Activated T-helper 2 cell treated with anti-CD3 and anti-CD28 coated beads, Interferon-gamma antibody, Interleukin-2, Interleukin-4, amounts not matched to agents 10 μg/mL and 5 μg/mL and 100 μg/mL, durations not matched to agents 14 hours and 24 hours and 36 hours (primary cell): Measurements from ENCODE around the gene PRSS21. TPM values are rescaled to one million over a fixed set of nuclear protein-coding genes. Genes with fewer than 3 reads are reported as not detected.
A peak's percentile ranks its signal among the peaks of the same experiment; 100 is the strongest.

Source experiments
- DNase-seq: peaks from one replicate; pipeline ENCODE4 v3.0.0; 2021; ENCODE audit warnings: low spot score
- H3K27ac Mint-ChIP-seq: one replicate; pipeline ENCODE4 v1.8.0; 2021; ENCODE audit warnings: mixed read lengths
- H3K27me3 Mint-ChIP-seq: one replicate; pipeline ENCODE4 v1.8.0; 2021; ENCODE audit warnings: low read depth, mixed read lengths
- H3K36me3 Mint-ChIP-seq: one replicate; pipeline ENCODE4 v1.8.0; 2021; ENCODE audit warnings: low read depth, mixed read lengths
- H3K4me1 Mint-ChIP-seq: one replicate; pipeline ENCODE4 v1.8.0; 2021; ENCODE audit warnings: low read depth, mixed read lengths
- H3K4me3 Mint-ChIP-seq: one replicate; pipeline ENCODE4 v1.8.0; 2021; ENCODE audit warnings: low read depth, mild to moderate bottlenecking, moderate library complexity, mixed read lengths
- H3K9me3 Mint-ChIP-seq: one replicate; pipeline ENCODE4 v1.8.0; 2021; ENCODE audit warnings: mixed read lengths
- intact Hi-C: fragments of 100-400 bp; cut with micrococcal nuclease; formaldehyde crosslinking; loops from one replicate; pipeline ENCODE4 v1.15.1; 2023
- total RNA-seq: library from RNA; stranded (reverse); gene quantifications from 2 replicates; pipeline ENCODE4 v1.2.3, GENCODE V29; 2022

Gene PRSS21
- total RNA-seq, 1 donor from 2014 or later = 11.5 TPM

DNA sequence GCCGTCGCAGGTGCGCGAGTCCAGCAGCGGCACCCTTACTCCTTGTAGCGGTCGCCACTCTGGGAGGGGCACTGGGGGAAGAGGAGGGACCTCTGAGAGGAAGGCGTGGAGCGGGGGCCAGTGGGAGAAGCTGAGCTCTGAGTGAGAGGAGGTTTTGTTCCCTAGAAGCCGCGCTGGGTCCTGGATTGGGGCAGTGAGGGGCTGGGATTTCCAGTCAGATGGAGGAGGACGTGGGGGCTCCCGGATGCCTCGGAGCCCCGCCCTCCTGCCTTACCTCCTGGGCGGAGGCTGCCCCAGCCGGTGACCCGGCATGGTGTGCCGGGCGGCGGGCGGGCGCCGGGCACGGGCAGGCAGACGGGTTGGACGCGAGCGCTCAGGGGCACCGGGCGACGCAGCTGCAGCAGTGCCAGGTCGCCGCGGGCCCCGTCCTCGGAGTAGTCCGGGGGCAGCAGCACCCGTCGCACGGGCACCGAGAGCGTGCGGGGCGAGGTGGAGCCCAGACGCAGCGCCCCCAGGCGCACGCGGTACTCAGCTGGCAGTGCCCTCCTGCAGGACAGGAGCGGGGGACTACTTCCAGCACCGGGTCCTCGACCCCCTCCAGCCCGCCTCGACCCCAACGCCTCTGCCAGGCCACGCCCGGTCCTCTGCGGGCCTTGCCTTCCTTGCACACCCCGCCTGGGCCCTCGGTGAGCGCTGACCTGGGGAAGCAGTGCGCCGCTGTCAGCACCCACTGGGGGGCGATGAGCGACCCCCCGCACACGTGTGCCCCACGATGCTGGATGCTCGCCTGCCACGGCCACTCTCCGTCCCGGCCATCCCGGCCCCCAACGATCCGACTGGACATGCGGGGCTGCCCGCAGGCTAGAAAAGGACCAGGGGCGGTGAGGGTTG lies 31.7 kb upstream of the PRSS21 start:
- H3K9me3 Mint-ChIP-seq = no peaks in the 10 kb centered on the region
- peak overlapping the region; percentile 72 for H3K4me3 Mint-ChIP-seq
- H3K27me3 Mint-ChIP-seq = peaks cover 21% of the 10 kb centered on the region
- no peaks in the 10 kb centered on the region for H3K36me3 Mint-ChIP-seq
- intact Hi-C loops = no loop called here
- no peak for DNase-seq
- peaks cover 2% of the 10 kb centered on the region for H3K4me1 Mint-ChIP-seq
- peak overlapping the region; percentile 62 for H3K27ac Mint-ChIP-seq

DNA sequence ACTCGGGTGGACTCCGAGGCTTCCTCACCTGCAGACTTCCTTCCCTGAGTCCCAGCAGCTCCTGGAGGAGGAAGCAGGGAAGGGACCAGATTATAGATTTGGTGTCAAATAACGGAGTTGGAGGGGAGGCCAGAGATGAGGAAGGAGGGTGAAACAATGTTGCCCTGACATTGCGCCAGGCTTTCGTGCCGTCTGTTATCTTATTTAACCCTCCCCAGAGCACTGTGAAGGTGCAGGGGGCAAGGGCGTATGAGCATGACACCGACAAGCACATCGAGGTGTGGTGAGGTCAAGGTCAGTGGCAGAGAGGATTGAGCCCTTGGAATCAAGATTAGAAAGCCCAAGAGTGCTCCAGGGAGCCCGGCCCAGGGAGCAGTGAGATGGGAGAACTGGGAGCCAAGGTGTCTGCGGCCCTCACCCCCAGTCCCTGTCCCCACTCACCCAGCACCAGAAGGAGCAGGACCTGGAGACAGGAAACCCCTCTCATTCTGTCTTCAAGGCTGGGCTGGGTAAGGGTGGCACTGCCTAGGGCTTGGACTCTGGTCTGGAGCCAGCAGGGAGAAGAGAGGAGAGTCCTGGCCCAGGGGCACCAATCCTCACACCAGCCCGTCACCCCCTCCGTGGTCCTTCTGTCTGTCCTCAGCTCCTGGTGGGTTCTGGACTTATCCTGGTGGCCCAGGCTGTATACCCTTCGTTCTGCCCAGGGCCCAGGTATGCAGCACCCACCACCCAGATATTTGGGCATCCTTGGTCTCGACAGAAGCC lies 30.8 kb upstream of the PRSS21 start:
- no peak overlapping the region for H3K4me3 Mint-ChIP-seq
- no peak overlapping the region for H3K27ac Mint-ChIP-seq
- H3K36me3 Mint-ChIP-seq = no peaks in the 10 kb centered on the region
- no peaks in the 10 kb centered on the region for H3K9me3 Mint-ChIP-seq
- DNase-seq = no peak
- peaks cover 22% of the 10 kb centered on the region for H3K27me3 Mint-ChIP-seq
- intact Hi-C loops = no loop called here
- peaks cover 2% of the 10 kb centered on the region for H3K4me1 Mint-ChIP-seq

DNA sequence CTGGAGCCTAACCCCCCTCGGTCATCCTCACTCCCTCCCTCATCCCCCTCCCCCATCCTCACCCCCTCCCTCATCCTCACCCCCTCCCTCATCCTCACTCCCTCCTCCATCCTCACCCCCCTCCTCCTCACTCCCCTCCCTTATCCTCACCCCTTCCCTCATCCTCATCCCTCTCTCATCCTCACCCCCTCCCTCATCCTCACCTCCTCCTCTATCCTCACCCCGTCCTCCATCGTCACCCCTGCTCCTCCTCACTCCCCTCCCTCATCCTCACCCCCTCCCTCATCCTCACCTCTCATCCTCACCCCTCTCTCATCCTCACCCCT lies 30.2 kb upstream of the PRSS21 start:
- DNase-seq = no peak
- Mint-ChIP-seq H3K4me1 (peaks cover 2% of the 10 kb centered on the region), H3K36me3 (no peaks in the 10 kb centered on the region), H3K9me3 (no peaks in the 10 kb centered on the region), H3K4me3 (no peak overlapping the region), H3K27me3 (peaks cover 25% of the 10 kb centered on the region), H3K27ac (no peak overlapping the region)
- intact Hi-C loops = no loop called here

DNA sequence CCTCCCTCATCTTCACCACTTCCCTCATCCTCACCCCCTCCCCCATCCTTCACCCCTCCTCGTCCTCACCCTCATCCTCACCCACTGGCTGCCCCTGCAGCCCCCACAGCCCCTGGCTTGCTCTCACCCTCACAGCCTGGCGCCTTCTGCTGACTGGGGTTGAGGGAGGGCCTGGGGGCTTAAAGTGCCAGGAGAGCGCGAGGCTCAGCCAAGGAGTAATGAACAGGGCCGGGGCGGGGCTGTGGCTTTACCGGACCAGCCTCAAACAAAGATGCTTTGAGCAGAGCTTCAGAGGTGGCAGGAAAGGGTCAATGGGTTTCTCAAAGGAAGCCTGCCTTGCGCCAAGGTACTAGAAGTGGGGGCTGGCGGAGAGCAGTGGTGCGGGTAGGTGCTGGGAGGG lies 29.6 kb upstream of the PRSS21 start, which contains the start of gene PRSS33:
Gene PRSS33, minus strand, starts transcription at position 155 of the 400 bp plus-strand sequence. CDS start 1,013 bp downstream, outside the sequence.
- no peak for DNase-seq
- no peaks in the 10 kb centered on the region for H3K36me3 Mint-ChIP-seq
- intact Hi-C loops = no loop called here
- H3K9me3 Mint-ChIP-seq = no peaks in the 10 kb centered on the region
- peaks cover 25% of the 10 kb centered on the region for H3K27me3 Mint-ChIP-seq
- no peak within 1 kb of the TSS for H3K4me3 Mint-ChIP-seq
- peaks cover 2% of the 10 kb centered on the region for H3K4me1 Mint-ChIP-seq
- no peak within 1 kb of the TSS for H3K27ac Mint-ChIP-seq

DNA sequence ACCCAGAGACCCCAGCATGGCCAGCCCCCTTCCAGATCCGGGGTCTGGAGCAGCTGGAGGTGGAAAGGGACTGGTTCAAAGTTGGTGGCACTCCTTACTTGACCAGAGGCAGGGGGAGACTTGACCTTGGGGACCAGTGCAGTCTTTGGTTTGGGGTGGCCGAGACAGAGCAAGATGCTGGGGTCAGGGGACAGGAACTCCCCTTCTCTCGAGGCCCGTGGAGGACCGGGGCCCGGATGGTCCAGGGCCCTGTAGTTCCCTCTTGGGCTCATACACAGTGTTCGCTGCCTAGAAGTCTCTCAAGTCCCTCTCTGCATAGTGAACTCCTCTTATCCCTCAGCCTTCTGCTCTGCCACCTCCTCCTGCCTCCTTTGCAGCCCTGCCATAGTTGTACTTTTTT lies 29.1 kb upstream of the PRSS21 start:
- Mint-ChIP-seq H3K27me3 (peaks cover 25% of the 10 kb centered on the region), H3K27ac (no peak overlapping the region), H3K36me3 (no peaks in the 10 kb centered on the region), H3K9me3 (no peaks in the 10 kb centered on the region), H3K4me1 (peaks cover 2% of the 10 kb centered on the region), H3K4me3 (no peak overlapping the region)
- intact Hi-C loops = no loop called here
- no peak for DNase-seq

DNA sequence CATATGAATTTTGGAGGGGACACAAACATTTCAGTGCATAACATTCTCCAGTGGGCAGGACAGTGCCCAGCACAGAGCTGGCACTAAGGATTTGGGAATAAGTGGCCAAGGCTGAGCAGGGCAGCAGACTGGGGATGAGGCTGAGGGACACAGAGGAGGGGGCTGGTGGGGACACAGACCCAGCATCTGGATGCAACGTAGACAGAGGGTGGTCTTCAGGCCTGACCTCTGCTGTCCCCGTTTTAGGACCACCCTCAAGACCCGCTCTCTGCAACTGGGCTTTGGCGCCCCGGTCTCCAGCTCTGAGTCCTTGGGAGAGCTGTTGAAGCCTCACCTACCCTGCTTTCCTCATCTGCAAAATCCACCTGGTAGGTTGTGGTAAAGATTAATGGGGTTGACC lies 26.4 kb upstream of the PRSS21 start:
- intact Hi-C loops = no loop called here
- Mint-ChIP-seq H3K36me3 (no peaks in the 10 kb centered on the region), H3K27me3 (peaks cover 19% of the 10 kb centered on the region), H3K27ac (no peak overlapping the region), H3K4me3 (no peak overlapping the region), H3K9me3 (no peaks in the 10 kb centered on the region), H3K4me1 (no peaks in the 10 kb centered on the region)
- no peak for DNase-seq

DNA sequence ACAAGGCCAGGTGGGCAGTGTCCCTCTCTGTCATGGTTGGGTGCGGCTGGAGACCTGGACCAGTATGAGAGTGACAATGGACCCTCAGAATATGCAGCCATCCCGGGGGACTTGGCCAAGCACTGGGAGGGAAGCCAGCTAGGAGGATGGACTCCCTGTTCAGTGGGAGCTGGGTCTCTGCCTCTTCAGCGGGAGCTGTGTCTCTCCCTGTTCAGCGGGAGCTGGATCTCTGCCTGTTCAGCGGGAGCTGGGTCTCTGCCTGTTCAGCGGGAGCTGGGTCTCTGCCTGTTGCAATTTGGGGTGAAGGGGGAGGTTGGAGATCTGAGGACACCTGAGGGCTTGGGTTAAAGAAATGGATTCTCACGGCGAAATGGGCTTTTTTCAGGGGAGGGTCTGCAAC lies 25.9 kb upstream of the PRSS21 start:
- no peak overlapping the region for H3K27ac Mint-ChIP-seq
- peaks cover 16% of the 10 kb centered on the region for H3K27me3 Mint-ChIP-seq
- no peak for DNase-seq
- no peak overlapping the region for H3K4me3 Mint-ChIP-seq
- no peaks in the 10 kb centered on the region for H3K4me1 Mint-ChIP-seq
- H3K36me3 Mint-ChIP-seq = no peaks in the 10 kb centered on the region
- intact Hi-C loops = no loop called here
- no peaks in the 10 kb centered on the region for H3K9me3 Mint-ChIP-seq

DNA sequence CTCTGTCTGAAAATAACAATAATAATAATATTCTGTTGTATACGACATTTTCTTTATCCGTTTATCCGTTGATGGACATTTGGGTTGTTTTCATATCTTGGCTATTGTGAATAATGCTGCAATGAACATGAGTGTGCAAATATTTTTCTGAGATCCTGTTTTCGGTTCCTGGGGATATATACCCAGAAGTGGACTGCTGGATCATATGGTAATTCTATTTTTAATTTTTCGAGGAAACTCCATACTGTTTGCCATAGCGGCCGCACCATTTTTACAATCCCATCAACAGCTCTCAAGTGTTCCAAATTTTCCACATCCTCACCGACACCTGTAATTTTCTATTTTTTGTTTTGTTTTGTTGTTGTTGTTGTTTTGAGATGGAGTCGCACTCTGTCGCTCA lies 24.1 kb upstream of the PRSS21 start:
- peaks cover 9% of the 10 kb centered on the region for H3K27me3 Mint-ChIP-seq
- intact Hi-C loops = no loop called here

DNA sequence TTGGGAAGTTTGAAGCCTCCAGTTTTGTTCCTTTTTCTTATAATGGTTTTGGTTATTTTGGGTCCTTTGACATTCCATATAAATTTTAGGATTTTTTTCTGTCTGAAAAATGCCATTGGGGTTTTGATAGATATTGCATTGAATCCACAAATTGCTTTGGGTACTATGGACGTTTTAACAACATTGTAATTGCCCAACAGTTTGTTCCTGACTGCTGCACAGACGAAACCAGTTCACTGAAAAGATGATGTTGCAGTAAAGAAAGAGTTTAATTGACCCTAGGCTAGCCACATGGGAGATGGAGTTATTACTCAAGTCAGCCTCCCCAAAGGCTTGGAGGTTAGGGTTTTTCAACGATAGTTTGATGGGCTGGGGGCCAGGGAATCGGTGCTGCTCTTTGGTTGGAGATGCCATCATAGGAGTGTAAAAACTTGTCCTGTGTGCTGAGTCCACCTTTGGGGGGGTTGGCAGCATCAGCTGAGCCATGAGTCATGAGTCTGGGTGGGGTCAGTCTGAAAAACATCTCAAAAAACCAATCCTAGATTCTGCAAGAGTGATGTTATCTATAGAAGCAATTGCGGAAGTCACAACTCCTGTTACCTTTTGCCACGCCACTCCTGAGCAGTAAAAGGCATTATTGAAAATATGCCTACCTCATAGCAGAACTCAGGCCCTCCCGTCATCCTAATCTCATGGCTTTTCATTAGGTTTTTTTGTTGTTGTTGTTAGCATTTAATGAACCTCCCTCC lies 21.5 kb upstream of the PRSS21 start:
- no peak overlapping the region for H3K4me3 Mint-ChIP-seq
- intact Hi-C loops = no loop called here
- peaks cover 4% of the 10 kb centered on the region for H3K27me3 Mint-ChIP-seq
- no peaks in the 10 kb centered on the region for H3K36me3 Mint-ChIP-seq
- no peak overlapping the region for H3K27ac Mint-ChIP-seq
- no peaks in the 10 kb centered on the region for H3K4me1 Mint-ChIP-seq
- no peaks in the 10 kb centered on the region for H3K9me3 Mint-ChIP-seq
- DNase-seq = no peak

More for the DNA sequence above, 24.1 kb upstream of the PRSS21 start:
- Mint-ChIP-seq H3K27ac (no peak overlapping the region), H3K4me3 (no peak overlapping the region), H3K9me3 (no peaks in the 10 kb centered on the region), H3K4me1 (no peaks in the 10 kb centered on the region), H3K36me3 (no peaks in the 10 kb centered on the region)
- DNase-seq = no peak

DNA sequence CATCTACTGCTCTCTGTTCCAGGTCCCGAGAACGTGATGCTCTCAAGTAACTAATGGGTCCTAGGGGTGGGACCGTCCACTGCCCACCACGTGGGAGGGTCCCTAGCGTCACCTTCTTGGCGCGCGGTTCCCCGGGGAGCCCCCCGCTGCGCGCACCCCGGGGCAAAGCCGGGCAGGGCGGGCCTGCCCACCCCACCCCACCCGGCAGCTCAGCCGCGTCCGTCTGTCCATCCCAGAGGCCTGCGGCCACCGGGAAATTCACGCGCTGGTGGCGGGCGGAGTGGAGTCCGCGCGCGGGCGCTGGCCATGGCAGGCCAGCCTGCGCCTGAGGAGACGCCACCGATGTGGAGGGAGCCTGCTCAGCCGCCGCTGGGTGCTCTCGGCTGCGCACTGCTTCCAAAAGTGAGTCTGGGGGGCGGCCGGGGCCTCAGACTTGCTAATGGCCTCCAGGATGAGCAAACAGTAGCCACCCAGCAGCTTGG lies 18.3 kb upstream of the PRSS21 start:
- Mint-ChIP-seq H3K4me3 (no peak overlapping the region), H3K27ac (no peak overlapping the region), H3K36me3 (no peaks in the 10 kb centered on the region), H3K9me3 (peaks cover 2% of the 10 kb centered on the region), H3K27me3 (peaks cover under 1% of the 10 kb centered on the region), H3K4me1 (no peaks in the 10 kb centered on the region)
- intact Hi-C loops = no loop called here
- no peak for DNase-seq

DNA sequence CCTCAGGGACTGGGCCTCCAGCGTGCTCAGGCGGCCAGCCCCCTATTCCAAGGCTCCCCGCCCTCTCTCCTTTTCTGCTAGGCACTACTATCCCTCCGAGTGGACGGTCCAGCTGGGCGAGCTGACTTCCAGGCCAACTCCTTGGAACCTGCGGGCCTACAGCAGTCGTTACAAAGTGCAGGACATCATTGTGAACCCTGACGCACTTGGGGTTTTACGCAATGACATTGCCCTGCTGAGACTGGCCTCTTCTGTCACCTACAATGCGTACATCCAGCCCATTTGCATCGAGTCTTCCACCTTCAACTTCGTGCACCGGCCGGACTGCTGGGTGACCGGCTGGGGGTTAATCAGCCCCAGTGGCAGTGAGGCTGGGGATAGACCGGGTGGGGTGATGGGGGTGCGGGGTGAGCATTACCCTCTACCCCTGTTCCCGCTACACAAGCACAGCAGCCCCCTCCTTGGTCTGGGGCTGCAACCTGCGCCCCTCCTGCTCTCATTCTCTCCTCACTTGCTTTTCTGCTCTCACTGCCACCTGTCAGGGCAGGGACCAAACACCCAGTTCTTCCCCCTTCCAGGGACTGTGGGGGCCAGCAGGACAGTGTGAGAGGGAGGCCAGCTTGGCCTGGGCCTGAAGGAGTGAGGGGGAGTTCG lies 17.7 kb upstream of the PRSS21 start:
- DNase-seq = no peak
- intact Hi-C loops = no loop called here
- Mint-ChIP-seq H3K4me3 (no peak overlapping the region), H3K36me3 (no peaks in the 10 kb centered on the region), H3K27me3 (peaks cover 1% of the 10 kb centered on the region), H3K4me1 (no peaks in the 10 kb centered on the region), H3K9me3 (peaks cover 8% of the 10 kb centered on the region), H3K27ac (no peak overlapping the region)

DNA sequence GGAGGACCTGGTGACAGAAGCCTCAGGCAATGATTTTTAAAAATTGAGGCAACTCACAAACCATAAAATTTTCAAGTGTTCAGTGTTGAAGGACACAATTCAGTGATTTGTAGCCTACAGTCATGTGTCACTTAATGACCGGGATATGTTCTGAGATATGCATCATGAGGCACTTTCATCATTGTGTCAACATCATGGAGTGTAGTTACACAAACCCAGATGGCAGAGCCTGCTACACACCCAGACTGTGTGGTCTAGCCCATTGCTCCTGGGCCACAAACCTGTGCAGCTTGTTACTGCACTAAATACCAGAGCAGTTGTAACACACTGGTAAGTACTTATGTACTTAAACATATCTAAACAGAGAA lies 17.2 kb upstream of the PRSS21 start:
- H3K9me3 Mint-ChIP-seq = peaks cover 12% of the 10 kb centered on the region
- no peaks in the 10 kb centered on the region for H3K36me3 Mint-ChIP-seq
- H3K27ac Mint-ChIP-seq = no peak overlapping the region
- intact Hi-C loops = no loop called here
- no peak overlapping the region for H3K4me3 Mint-ChIP-seq
- H3K27me3 Mint-ChIP-seq = peaks cover 1% of the 10 kb centered on the region
- no peak for DNase-seq
- H3K4me1 Mint-ChIP-seq = no peaks in the 10 kb centered on the region
